ENCODE results near the gene KIF20B. TPM values are rescaled to one million over a fixed set of nuclear protein-coding genes. Genes with fewer than 3 reads are reported as not detected.

The KIF20B gene
- total RNA-seq = 5.4 and 10.6 TPM in 2 replicates

GRCh38 chr10:89701242-89702120 is at the start of gene KIF20B:
Gene KIF20B, plus strand, starts transcription at chr10:89701590. Its CDS starts 3,705 bp downstream, at chr10:89705295.
- peak; percentile 92 for DNase-seq (ENCODE audit: low read depth)

GRCh38 chr10:89651916-89652573 is 49.3 kb upstream of the KIF20B start:
- DNase-seq (ENCODE audit: low read depth) = no peak

GRCh38 chr10:89652806-89653370 is 48.5 kb upstream of the KIF20B start:
- peak; percentile 70 for DNase-seq (ENCODE audit: low read depth)

- peak; percentile 97 for DNase-seq (ENCODE audit: low read depth)
Observed at GRCh38 chr10:89653410-89653869, 48.0 kb upstream of the KIF20B start.

GRCh38 chr10:89655722-89656121 is 45.7 kb upstream of the KIF20B start:
- DNase-seq (ENCODE audit: low read depth) = no peak

GRCh38 chr10:89657302-89657701 is 44.1 kb upstream of the KIF20B start:
- no peak for DNase-seq (ENCODE audit: low read depth)

GRCh38 chr10:89659143-89660131 is 42.0 kb upstream of the KIF20B start:
- DNase-seq (ENCODE audit: low read depth) = no peak

GRCh38 chr10:89662596-89662995 is 38.8 kb upstream of the KIF20B start:
- DNase-seq (ENCODE audit: low read depth) = no peak

GRCh38 chr10:89663144-89663543 is 38.2 kb upstream of the KIF20B start:
- no peak for DNase-seq (ENCODE audit: low read depth)

- DNase-seq (ENCODE audit: low read depth) = no peak
Observed at GRCh38 chr10:89664203-89664602, 37.2 kb upstream of the KIF20B start.

- no peak for DNase-seq (ENCODE audit: low read depth)
Observed at GRCh38 chr10:89665302-89665701, 36.1 kb upstream of the KIF20B start.

- DNase-seq (ENCODE audit: low read depth) = no peak
Observed at GRCh38 chr10:89666138-89666537, 35.3 kb upstream of the KIF20B start.

GRCh38 chr10:89668386-89669071 is 32.9 kb upstream of the KIF20B start:
- peak; percentile 39 for DNase-seq (ENCODE audit: low read depth)

GRCh38 chr10:89669985-89670384 is 31.4 kb upstream of the KIF20B start:
- no peak for DNase-seq (ENCODE audit: low read depth)

GRCh38 chr10:89670926-89671325 is 30.5 kb upstream of the KIF20B start:
- peak; percentile 62 for DNase-seq (ENCODE audit: low read depth)

GRCh38 chr10:89677341-89677740 is 24.0 kb upstream of the KIF20B start:
- DNase-seq (ENCODE audit: low read depth) = no peak

- peak; percentile 55 for DNase-seq (ENCODE audit: low read depth)
Observed at GRCh38 chr10:89679986-89680385, 21.4 kb upstream of the KIF20B start.

GRCh38 chr10:89683883-89684282 is 17.5 kb upstream of the KIF20B start:
- no peak for DNase-seq (ENCODE audit: low read depth)

GRCh38 chr10:89684604-89685003 is 16.8 kb upstream of the KIF20B start:
- no peak for DNase-seq (ENCODE audit: low read depth)

- no peak for DNase-seq (ENCODE audit: low read depth)
Observed at GRCh38 chr10:89685936-89686335, 15.5 kb upstream of the KIF20B start.

- DNase-seq (ENCODE audit: low read depth) = no peak
Observed at GRCh38 chr10:89690027-89690426, 11.4 kb upstream of the KIF20B start.
